ENCODE data around the gene NUDT16L1.

Gene NUDT16L1

GRCh38 chr16:4680673-4681470 lies 12.5 kb upstream of the NUDT16L1 start:
- TF ChIP-seq CTCF (IDR thresholded peaks at IDR 0.05; ENCODE audit: low read depth, low read length): no peak
- TF ChIP-seq, protein P1, sequence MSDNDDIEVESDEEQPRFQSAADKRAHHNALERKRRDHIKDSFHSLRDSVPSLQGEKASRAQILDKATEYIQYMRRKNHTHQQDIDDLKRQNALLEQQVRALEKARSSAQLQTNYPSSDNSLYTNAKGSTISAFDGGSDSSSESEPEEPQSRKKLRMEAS (IDR thresholded peaks at IDR 0.05; ENCODE audit: low read depth, low read length): no peak
- TF ChIP-seq POLR2A (IDR thresholded peaks at IDR 0.05; ENCODE audit: extremely low read depth, insufficient read length): no peak
- no peak for TF ChIP-seq MYC (IDR thresholded peaks at IDR 0.05; ENCODE audit: low read depth, low read length)
- no peak for DNase-seq (ENCODE audit: low read depth)
- peak overlapping the region; percentile 73 for H3K4me3 ChIP-seq (ENCODE audit: low read depth, low read length)

DNA sequence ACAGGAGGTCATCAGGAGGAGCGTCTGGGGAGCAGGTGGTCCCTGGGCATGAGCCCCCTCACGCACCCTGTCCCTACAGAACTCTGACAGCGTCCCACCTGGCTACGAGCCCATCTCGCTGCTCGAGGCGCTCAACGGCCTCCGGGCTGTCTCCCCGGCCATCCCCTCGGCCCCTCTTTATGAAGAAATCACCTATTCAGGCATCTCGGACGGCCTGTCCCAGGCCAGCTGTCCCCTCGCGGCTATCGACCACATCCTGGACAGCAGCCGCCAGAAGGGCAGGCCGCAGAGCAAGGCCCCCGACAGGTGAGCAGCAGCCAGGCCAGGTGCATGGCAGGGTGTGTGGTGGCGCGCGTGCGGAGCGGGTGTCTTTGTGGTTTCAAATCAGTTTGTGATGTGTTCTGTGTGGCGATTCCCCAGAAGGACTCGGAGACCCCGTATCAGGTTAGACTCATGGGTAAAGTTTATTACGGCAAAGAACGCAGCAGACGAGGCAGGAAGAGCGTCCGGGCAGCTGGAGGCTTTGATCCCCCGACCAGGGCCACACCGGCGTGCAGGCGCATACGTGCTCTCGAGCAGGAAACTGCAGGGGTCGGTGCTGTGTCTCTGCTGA lies 11.8 kb upstream of the NUDT16L1 start:
- TF ChIP-seq, protein P1 (IDR thresholded peaks at IDR 0.05; ENCODE audit: low read depth, low read length): no peak
- TF ChIP-seq POLR2A (IDR thresholded peaks at IDR 0.05; ENCODE audit: extremely low read depth, insufficient read length) (no peak), CTCF (IDR thresholded peaks at IDR 0.05; ENCODE audit: low read depth, low read length) (no peak), MYC (IDR thresholded peaks at IDR 0.05; ENCODE audit: low read depth, low read length) (no peak)
- DNase-seq (ENCODE audit: low read depth): no peak
- no peak overlapping the region for H3K4me3 ChIP-seq (ENCODE audit: low read depth, low read length)

DNA sequence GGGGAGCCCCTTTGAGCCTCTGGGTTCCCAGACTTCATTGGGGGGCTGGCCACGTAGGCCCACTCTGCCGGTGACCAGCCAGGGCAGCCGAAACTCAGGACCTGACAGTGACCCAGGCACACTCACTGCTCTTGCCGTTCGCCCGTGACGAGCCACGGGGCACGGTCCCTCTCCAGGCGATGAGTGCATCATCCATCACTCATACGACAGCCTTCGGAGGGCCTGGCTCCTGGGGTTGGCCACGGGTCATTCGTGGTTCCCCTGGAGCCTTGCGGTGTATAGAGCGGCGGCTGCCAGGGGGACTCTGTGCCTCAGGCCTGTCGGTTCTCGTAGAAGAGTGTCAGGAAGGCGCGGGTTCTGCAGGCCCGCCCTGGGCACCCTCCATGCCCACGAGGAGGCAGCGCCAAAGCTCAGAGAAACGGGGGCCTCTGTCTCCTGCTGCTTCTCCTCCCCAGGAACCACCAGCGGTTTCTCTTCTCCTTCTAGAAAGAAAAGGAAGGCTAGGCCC lies 11.2 kb upstream of the NUDT16L1 start:
- no peak overlapping the region for H3K4me3 ChIP-seq (ENCODE audit: low read depth, low read length)
- DNase-seq (ENCODE audit: low read depth): no peak
- TF ChIP-seq POLR2A (IDR thresholded peaks at IDR 0.05; ENCODE audit: extremely low read depth, insufficient read length): no peak
- TF ChIP-seq CTCF (IDR thresholded peaks at IDR 0.05; ENCODE audit: low read depth, low read length): no peak
- no peak for TF ChIP-seq MYC (IDR thresholded peaks at IDR 0.05; ENCODE audit: low read depth, low read length)
- TF ChIP-seq, protein P1 (IDR thresholded peaks at IDR 0.05; ENCODE audit: low read depth, low read length): no peak

DNA sequence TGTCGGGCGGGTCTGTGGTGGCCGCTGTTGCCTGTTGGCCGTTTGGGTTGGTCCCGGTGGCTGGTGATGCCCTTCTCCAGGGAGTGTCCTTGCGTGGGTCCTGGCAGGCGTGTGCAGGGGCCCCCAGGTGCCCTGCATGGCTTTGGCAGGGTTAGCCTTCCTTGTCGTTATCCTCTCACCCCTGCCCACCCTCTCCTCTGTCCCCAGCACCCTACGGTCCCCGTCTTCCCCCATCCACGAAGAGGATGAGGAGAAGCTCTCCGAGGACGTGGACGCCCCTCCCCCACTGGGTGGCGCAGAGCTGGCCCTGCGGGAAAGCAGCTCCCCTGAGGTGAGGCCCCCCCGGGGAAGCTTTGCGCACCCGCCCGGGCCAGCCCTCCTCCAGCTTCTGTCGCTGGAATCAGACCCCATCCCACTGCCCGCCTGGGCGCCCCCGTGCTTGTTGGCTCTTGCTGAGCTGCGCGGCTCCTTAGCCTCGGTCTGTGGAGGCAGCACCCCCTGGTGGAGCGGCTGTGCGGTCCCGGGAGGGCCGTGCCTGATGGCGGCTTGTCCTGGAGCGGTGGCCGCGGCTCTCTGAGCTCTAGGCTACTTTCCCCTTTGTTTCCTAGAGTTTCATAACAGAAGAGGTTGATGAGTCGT lies 10.6 kb upstream of the NUDT16L1 start:
- peak; percentile 84 for DNase-seq (ENCODE audit: low read depth)
- TF ChIP-seq POLR2A (IDR thresholded peaks at IDR 0.05; ENCODE audit: extremely low read depth, insufficient read length) (no peak), CTCF (IDR thresholded peaks at IDR 0.05; ENCODE audit: low read depth, low read length) (peak; percentile 69), MYC (IDR thresholded peaks at IDR 0.05; ENCODE audit: low read depth, low read length) (no peak)
- TF ChIP-seq, protein P1 (IDR thresholded peaks at IDR 0.05; ENCODE audit: low read depth, low read length): no peak
- H3K4me3 ChIP-seq (ENCODE audit: low read depth, low read length): no peak overlapping the region

GRCh38 chr16:4683255-4684057 lies 9.9 kb upstream of the NUDT16L1 start:
- no peak for DNase-seq (ENCODE audit: low read depth)
- no peak for TF ChIP-seq POLR2A (IDR thresholded peaks at IDR 0.05; ENCODE audit: extremely low read depth, insufficient read length)
- TF ChIP-seq, protein P1 (IDR thresholded peaks at IDR 0.05; ENCODE audit: low read depth, low read length): no peak
- TF ChIP-seq MYC (IDR thresholded peaks at IDR 0.05; ENCODE audit: low read depth, low read length): no peak
- TF ChIP-seq CTCF (IDR thresholded peaks at IDR 0.05; ENCODE audit: low read depth, low read length): no peak

More at GRCh38 chr16:4683255-4684057, 9.9 kb upstream of the NUDT16L1 start:
- no peak overlapping the region for H3K4me3 ChIP-seq (ENCODE audit: low read depth, low read length)
